ENCODE results near the gene LCN15. TPM values are rescaled to one million over a fixed set of nuclear protein-coding genes. Genes with fewer than 3 reads are reported as not detected.

The LCN15 gene
- total RNA-seq, 4 donors from 2014 or later, result not detected

DNA sequence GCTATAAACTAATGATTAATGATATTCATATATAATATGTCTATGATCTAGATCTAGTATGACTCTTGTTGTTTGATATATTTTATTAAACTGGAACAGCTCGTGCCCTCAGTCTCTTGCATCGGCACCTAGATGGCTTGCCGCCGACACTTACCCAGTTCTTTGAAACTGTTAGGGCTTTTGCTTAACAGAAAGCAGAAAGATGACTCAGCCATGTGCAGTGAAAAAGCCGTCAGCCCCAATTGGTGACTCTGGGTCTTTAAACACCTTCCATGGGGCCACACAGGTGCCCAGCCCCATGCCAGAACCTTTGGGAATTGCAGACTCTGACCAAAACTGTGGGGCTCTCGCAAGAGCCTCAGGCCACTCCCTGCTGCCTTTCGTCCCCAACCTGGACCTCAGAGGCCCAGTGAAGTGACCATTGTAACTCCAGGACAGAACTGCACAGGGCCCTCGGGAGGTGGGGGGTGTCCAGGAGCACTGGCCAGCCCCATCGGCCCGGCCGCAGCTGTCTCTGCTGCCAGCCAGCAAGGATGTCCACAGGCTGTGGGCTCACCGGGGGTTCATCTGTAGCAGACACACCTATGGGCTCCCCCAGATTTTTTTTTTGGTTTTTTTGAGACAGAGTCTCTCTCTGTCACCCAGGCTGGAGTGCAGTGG, 29.4 kb downstream of the LCN15 start:
- no peak overlapping the region for H3K27ac ChIP-seq
- H3K9me3 ChIP-seq, result no peaks in the 10 kb centered on the region
- H3K36me3 ChIP-seq, result no peaks in the 10 kb centered on the region
- H3K27me3 ChIP-seq, result peaks cover 2% of the 10 kb centered on the region
- no peak overlapping the region for H3K4me3 ChIP-seq
- TF ChIP-seq POLR2A (IDR thresholded peaks at IDR 0.05) (no peak), CTCF (IDR thresholded peaks at IDR 0.05) (no peak), POLR2AphosphoS5 (IDR thresholded peaks at IDR 0.05) (no peak), EP300 (IDR thresholded peaks at IDR 0.05) (no peak)
- ATAC-seq, result no peak
- H3K4me1 ChIP-seq, result peaks cover 0 to 2% (median 0%) of the 10 kb centered on the region in 3 donors
- 77 to 89% methylated on average over 3 of the region's 12 CpGs for WGBS, 2 donors (ENCODE audit: low coverage in 1 of 2)

DNA sequence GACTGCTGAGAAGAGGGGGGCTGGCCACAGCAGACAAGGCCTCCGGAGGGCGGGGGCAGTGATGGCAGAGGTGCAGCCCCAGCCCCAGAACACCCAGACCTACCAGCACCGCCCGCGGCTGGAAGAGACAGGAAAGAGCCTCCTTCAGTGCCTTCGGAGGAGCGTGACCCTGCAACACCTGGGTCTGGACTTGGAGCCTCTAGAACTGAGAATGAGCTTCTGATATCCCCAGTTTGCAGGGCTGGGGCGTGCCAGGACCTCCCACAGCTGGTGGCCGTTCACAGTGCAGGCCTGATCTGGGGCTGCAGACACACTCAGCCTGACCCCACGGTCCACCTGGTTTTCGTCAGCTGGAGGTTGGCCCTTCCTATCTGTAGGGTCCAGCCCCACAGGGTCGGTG, 30.7 kb downstream of the LCN15 start:
- Histone ChIP-seq H3K27me3 (no peaks in the 10 kb centered on the region), H3K9me3 (no peaks in the 10 kb centered on the region), H3K4me1 (peaks cover 0 to 16% (median 6%) of the 10 kb centered on the region in 3 donors), H3K27ac (no peak overlapping the region), H3K36me3 (no peaks in the 10 kb centered on the region), H3K4me3 (no peak overlapping the region)
- no peak for ATAC-seq
- 83 to 92% methylated on average over 4 to 7 of the region's 12 CpGs for WGBS, 2 donors (ENCODE audit: low coverage in 1 of 2)
- no peak for TF ChIP-seq POLR2AphosphoS5 (IDR thresholded peaks at IDR 0.05)
- no peak for TF ChIP-seq EP300 (IDR thresholded peaks at IDR 0.05)
- no peak for TF ChIP-seq CTCF (IDR thresholded peaks at IDR 0.05)
- TF ChIP-seq POLR2A (IDR thresholded peaks at IDR 0.05), result no peak

DNA sequence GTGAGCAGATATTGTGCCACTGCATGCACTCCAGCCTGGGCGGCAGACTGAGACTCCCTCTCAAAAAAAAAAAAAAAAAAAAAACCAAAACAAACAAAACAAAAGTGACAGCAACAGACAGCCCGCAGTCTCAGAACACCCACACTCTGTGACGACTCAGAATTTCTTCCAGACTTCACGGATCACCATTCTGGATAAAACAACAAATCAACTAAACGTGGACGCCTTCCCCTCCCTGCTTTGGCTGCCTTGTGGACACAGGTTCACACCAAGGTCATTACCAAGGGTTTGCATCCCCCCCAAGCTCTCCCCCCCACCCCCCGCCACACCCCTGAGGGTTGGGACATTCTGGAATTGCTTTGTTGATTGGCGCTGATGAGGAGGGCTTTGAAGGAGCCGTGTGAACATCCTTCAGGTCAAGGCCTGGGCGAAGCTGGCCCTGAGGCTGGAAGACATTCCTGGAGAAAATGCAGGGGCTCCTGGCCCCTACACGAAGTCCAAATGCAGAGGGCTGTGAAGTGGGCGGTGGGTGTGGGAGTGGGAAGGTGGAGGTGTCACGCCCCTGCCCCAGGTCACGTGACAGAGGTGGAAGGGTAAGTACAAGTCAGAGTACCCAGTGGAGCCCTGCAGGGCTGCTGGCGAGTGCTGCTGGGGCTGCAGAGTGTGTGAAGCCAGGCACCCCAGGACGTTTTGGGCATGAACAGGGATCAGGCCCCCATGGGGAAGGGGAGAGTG, 31.7 kb downstream of the LCN15 start:
- Histone ChIP-seq H3K27me3 (no peaks in the 10 kb centered on the region), H3K36me3 (no peaks in the 10 kb centered on the region), H3K9me3 (no peaks in the 10 kb centered on the region), H3K4me1 (peaks cover 0 to 21% (median 6%) of the 10 kb centered on the region in 3 donors), H3K4me3 (no peak overlapping the region), H3K27ac (no peak overlapping the region)
- ATAC-seq, result no peak
- WGBS, 2 donors (ENCODE audit: low coverage in 1 of 2), result 0 to 56% methylated on average over 1 to 5 of the region's 16 CpGs
- TF ChIP-seq CTCF (IDR thresholded peaks at IDR 0.05) (no peak), POLR2A (IDR thresholded peaks at IDR 0.05) (no peak), EP300 (IDR thresholded peaks at IDR 0.05) (no peak), POLR2AphosphoS5 (IDR thresholded peaks at IDR 0.05) (no peak)

DNA sequence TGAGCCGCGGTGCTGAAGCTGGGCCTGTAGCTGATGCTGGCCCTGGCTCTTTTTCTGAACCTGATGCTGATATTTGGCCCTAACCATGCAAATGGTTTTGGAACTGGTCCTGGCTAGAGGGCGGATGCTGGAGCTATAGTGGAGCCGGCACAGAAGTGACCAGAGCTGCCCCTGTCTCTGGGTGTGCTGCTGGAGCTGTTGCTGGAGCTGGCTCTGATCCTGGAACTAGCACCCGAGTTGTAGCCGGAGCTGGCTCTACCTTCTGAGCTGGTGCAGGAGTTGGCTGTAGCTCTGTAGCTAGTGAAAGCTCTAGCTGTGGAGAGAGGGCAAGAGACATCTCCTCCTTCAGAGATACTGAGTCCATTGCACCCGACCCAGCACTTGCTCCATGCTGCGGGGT, 34.4 kb downstream of the LCN15 start:
- TF ChIP-seq CTCF (IDR thresholded peaks at IDR 0.05) (no peak), POLR2AphosphoS5 (IDR thresholded peaks at IDR 0.05) (no peak), POLR2A (IDR thresholded peaks at IDR 0.05) (no peak), EP300 (IDR thresholded peaks at IDR 0.05) (no peak)
- H3K4me1 ChIP-seq, result peaks cover 0 to 48% (median 27%) of the 10 kb centered on the region in 3 donors
- peaks cover 0 to 19% of the 10 kb centered on the region in 2 donors for H3K36me3 ChIP-seq
- H3K27ac ChIP-seq, result no peak overlapping the region
- WGBS, 2 donors (ENCODE audit: low coverage in 1 of 2), result 100% methylated on average over 1 of the region's 8 CpGs; no CpG with 5 or more reads in 1 of the 2 donors
- H3K4me3 ChIP-seq, result no peak overlapping the region
- ATAC-seq, result no peak
- no peaks in the 10 kb centered on the region for H3K9me3 ChIP-seq
- no peaks in the 10 kb centered on the region for H3K27me3 ChIP-seq

All from gastroesophageal sphincter (tissue), 4 donors.